Erythroblast (primary cell): ENCODE measurements around the gene FNDC3B.

Source experiments
- GATA1 ChIP-seq: IDR thresholded peaks from 2 replicates; pipeline ENCODE4 v1.6.1; 2011; ENCODE audit warnings: low read depth, mild to moderate bottlenecking, control low read depth, low read length, moderate library complexity
- POLR2A ChIP-seq: IDR thresholded peaks from 2 replicates; pipeline ENCODE4 v1.6.1; 2011; ENCODE audit warnings: mild to moderate bottlenecking, low read length

DNA sequence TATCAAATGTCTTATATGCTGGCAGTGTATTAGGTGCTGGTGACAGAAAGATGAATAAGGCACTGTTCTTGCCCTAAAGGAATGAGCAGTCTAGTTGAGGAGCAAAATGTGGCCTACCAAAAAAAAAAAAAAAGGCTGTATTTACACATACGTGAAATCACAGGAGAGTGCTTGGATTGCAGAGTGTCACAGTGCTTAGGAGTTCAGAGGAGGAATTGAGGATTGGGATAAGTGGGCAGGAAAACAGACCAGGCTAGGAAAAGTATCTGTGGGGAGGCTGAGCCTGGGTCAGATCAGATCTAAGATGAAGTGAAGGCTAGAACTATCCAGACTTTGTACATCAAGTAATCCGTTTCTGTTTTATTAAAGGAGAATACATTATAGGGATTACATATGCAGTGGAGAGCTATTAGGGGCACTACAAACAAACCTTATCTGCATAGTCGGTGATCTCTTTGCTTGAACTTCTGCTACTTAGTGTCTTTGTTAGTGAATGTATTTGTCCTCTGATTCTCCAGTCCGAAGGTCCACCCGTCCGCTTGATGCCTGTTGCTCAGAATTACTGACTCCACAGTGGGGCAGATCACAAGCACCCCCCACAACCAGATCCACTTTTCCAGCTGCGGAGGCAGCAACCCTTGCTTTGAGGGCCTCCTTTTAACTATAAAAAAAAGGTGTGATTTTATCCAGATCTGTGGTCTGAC is 80.0 kb downstream of the FNDC3B start:
- TF ChIP-seq POLR2A (no peak), GATA1 (no peak)
